Hematopoietic multipotent progenitor cell treated with erythropoietin and hydrocortisone succinate and interleukin-3 and kit ligand, for 15 days (in vitro differentiated cells): ENCODE results near the gene HLTF.
A peak's percentile ranks its signal among the peaks of the same experiment; 100 is the strongest.

Source experiments
- DNase-seq: peaks from one replicate; pipeline ENCODE4 v3.0.0-alpha.2; 2015; ENCODE audit warnings: low spot score

HLTF gene

GRCh38 chr3:149089395-149089794 is 3.1 kb upstream of the HLTF start:
- no peak for DNase-seq

DNA sequence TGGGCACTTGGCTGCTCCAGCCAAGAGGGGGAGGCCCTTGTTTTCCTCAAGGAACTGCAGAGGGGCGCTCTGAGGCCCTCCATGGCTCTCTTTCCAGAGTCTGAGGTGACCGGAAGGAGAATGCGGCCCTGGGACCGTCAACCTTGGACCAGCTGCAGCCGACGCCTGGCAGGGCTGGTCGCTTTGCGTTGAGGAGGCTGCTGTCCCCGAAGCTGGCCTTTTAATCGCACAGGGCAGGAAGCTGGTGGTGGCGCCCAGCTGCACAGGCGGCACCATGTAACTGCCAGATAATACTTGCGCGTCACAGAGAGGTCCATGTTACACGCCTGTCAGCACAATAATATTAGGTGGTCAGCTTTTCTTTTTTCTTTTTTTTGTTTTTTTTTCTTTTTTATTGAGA is 875 bp upstream of the HLTF start:
- no peak for DNase-seq

DNA sequence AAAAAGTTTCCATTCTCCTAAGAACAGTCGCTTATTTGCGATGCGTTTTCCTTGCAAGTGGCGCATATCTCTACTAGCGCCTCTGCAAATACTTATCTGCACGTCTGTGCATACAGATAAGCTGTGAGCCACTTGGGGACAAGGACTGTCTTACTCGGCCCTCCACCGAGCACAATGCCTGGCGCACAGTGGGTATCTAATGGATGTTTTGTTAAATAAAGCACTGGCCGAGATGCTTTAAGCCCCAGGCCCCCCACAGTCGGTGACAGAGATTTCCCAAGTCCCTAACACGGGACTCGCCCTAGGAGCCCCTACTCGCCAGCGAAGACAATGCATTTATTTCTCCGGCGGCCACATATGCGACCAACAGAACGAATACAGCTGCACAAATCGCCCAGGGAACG is 503 bp downstream of the HLTF start:
- DNase-seq = peak; percentile 77

DNA sequence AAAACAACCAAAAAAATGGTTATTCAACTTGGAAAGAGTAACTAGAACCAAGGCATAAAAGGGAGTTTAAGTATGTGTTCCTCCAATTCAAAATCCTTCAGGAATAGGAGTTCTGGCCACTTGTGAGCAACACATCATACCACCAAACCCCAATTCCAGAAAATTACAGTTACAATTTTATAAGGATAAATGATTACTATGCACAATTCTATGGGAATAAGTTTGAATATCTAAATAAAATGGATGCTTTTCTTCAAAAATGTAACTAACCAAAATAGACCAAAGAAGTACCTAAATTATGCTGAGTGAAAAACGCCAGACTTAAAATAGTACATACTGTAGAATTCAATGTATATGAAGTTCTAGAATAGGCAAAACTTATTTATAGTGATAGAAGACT is 4.6 kb downstream of the HLTF start:
- DNase-seq = no peak

- DNase-seq = no peak
Measured at GRCh38 chr3:149080699-149081091, 5.6 kb downstream of the HLTF start.

GRCh38 chr3:149080011-149080698 is 6.2 kb downstream of the HLTF start:
- DNase-seq = no peak

DNA sequence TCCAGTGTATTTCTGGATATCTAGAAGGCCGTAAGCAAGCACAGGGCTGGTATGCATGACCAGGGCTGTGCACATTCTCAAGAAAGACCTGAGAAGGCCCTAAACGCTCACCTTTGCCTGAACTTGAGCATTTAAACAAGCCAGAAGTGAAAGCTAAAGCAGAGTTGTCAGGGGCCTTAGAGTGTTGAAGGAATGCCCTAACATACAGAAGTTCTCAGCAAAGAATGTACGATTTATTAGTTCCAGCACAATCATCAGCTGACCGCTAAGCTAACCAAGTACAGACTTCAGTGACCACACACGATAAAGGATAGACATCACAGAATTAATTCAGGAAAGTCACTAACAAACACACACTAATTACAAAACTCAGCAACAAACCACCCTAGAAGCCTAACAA is 8.7 kb downstream of the HLTF start:
- no peak for DNase-seq

- no peak for DNase-seq
Measured at GRCh38 chr3:149067883-149068282, 18.4 kb downstream of the HLTF start.

GRCh38 chr3:149061776-149062175 is 24.6 kb downstream of the HLTF start:
- DNase-seq = no peak

GRCh38 chr3:149058602-149059001 is 27.7 kb downstream of the HLTF start:
- no peak for DNase-seq

DNA sequence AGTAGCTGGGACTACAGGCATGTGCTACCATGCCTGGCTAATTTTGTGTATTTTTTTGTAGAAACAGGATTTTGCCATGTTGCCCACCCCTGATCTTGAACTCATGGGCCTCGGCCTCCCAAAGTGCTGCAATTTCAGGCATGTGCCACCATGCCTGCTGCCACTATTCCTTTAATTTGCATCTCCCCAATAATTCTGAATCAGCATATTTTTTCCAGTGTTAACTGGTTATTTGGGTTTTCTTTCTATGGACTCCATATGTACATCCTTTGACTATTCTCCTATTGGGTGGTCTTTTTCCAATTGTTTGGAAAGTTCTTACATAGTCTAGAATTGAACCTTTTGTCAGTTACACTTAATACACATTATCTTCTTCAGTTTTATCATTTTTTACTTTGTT is 28.1 kb downstream of the HLTF start:
- DNase-seq = no peak

DNA sequence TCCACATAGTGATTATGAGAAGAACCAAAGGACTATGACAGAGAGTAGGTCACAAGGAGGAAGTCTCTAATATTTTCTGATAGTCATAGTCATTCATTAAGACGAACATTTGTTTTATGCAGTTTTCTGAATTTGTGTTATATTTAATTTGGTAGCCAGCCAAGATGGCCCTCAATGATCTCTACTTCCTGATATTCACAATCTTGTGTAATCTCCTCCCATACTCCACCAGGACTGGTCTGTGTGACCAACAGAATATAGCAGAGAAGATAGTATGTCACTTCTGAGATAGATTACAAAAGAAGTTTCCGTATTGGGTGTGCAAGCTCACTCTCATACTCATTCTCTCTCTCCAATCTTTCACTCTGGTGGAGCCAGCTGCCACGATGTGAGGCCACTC is 30.8 kb downstream of the HLTF start:
- DNase-seq = no peak

DNA sequence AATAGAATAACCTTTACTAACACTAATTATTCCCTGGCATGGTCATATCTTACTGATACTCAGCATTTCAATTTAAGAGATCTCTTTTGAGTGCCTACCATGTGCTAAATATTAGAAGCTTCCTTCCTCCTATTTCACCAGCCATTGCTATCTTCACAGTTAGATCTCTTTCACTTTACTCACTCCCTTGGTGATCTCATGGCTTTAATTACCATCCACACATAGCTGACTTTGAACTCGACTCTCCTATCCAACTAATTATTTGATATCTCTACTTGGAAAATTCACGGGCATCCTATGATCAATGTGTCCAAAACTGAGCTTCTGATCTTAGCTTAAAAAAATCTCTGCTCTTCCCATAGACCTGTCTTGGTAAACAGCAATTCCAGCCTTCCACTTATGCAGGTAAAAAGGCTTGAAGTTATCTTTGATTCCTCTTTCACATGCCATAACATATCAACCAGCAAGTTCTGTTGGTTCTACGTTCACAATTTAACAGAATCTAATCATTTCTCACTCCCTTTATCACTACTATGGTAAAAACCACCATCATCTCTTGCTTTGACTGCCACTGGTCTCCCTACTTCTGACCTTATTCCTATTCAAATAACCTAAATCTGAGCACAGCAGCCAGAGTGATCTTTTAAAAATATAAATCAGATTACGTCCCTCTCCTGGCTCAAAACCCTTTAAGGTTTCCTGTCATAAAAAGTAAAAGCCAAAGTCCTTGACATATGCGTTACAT is 41.8 kb downstream of the HLTF start:
- no peak for DNase-seq

- no peak for DNase-seq
Measured at GRCh38 chr3:149042789-149043386, 43.4 kb downstream of the HLTF start.

DNA sequence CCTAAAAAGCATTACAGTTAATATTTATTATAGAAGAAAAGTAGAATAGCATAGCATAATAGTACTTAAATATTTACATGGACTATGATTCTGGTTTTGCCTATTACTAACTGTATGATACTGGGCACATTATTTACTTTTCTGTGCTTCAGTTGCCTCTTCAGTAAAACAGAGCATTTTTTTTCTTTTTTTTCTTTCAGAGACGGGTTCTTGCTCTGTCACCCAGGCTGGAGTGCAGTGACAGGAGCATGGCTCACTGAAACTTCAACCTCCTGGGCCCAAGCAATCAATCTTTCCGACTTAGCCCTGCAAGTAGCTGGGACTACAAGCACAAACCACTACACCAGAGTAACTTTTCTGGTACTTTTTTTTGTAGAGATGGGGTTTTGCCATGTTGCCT is 48.0 kb downstream of the HLTF start:
- DNase-seq = no peak

GRCh38 chr3:149037684-149038083 is 48.6 kb downstream of the HLTF start:
- DNase-seq = no peak

DNA sequence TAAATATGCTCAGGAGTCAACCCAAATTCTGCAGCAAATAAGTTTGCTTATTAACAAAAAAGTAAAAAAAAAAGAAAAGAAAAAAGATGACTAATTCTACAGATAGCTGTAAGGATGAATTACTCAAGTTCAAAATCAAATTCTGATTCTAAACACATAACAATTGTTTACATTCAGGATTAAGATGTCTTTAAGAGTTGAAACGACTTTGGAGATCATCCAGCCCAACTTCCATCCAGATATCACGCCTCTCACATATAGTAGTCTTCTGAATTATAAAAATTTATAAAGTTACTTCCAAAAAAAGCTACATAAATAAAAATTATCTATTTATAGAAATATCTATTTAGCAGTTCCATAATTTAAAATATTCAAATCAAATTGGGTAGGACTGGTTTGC is 55.2 kb downstream of the HLTF start:
- DNase-seq = no peak

DNA sequence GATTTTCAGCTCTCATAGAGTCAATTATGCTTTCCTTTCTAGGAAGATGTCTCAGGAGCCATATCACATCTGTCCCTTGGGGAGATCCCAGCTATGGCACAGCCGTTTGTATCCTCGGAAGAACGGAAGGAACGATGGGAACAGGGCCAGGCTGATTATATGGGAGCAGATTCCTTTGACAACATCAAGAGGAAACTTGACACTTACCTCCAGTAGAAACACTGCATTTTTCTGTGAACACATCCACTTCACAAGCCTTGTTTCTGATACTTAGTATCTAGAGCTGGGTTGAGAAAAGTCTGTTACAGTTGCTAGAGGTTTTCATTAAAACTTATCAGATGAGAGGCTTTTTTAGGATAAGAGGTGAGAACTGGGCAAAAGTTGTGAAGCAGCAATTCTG is 59.6 kb downstream of the HLTF start:
- DNase-seq = no peak

- no peak for DNase-seq
Measured at GRCh38 chr3:149023951-149024350, 62.4 kb downstream of the HLTF start.

DNA sequence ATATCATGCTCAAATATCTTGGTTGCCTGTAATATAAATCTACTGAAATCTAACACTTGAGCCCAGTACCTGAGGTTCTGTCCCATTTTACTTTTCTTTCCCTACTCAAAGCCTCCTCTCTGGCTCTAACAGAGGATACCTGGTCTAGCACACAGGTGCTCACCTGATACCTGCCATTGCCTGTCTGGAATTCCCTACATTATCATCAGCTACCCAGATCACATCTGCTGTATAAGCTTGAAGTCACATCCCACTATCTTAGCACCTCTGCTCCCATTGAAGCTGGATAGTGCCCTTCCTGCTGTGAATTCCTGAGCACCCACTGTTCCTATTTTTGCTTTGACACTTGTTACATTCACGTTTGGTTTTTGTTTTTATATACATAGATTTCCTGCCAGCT is 64.5 kb downstream of the HLTF start:
- DNase-seq = no peak

- DNase-seq = no peak
Measured at GRCh38 chr3:149020839-149021252, 65.5 kb downstream of the HLTF start.

DNA sequence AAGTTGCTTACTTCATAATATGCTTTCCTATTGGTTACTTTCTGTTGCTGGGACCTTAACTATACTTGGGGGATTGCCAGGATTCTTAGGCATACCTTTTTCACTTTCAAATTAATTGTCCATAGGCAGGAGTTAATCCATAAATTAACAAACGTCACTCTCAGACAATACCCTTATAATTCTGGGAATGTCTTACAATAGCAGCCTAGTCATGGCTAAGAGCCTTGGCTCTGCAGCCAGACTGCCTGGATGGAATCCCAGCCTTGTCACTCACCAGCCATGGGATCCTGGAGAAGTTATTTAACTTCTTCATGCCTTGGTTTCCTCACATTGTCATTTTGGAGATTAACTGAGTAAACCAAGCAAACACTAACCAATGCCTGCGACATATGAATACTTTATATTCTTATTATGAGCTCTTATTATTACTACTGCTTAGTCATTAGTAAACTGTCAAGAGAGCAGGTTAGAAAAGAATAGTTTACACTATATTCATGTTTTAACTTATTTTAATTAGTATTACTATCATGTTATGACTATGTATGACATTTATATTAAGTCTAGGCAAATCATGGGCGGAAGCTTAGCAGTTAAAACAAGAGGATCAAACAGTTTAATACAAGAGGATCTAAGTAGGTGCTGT is 66.0 kb downstream of the HLTF start:
- DNase-seq = no peak

DNA sequence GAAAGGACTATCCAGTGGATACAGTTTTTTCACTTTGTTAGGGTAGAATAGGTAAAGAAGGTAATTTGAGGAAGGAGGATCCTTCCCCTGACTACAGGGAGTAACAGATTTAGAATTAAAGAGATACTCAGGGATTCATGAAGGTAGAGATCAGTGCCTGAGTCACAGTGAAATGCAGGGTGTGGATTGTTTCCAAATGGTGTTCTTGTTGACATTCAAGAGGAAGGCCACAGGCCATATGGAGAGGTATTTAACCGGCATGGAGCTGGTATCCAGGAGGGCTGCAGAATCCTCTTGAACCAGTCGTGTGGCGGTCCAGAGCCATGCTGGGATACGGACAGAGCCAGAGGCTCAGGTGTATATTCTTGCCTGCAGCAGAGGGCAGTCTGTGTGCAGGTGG is 66.8 kb downstream of the HLTF start:
- no peak for DNase-seq
